Activated effector memory CD4-positive, alpha-beta T cell treated with Interleukin-2 at 50 U/mL for 16 hours (primary cell): Measurements from ENCODE around the gene FOXK1.
A peak's percentile ranks its signal among the peaks of the same experiment; 100 is the strongest.
"Not testable (repeated sequence)": the region's sequence is repeated elsewhere in the genome, so short reads cannot be mapped to it uniquely, and the experiment has no call there.

Source experiments
- DNase-seq: peaks from one replicate; pipeline ENCODE4 v3.0.0-alpha.2; 2020

Gene FOXK1

GRCh38 chr7:4667776-4668509, 14.2 kb upstream of the FOXK1 start:
- DNase-seq = no peak

DNA sequence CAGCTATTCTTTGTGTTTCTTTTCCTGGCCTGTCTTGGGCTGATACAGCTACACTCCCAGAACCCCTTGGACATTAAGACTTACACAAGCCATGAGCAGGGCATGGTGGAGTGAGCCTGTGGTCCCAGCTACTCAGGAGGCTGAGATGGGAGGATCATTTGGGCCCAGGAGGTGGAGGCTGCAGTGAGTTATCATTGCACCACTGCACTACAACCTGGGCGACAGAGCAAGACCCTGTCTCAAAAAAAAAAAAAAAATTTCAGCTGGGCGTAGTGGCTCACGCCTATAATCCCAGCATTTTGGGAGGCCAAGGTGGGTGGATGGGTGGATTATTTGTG, 13.6 kb upstream of the FOXK1 start:
- no peak for DNase-seq

DNA sequence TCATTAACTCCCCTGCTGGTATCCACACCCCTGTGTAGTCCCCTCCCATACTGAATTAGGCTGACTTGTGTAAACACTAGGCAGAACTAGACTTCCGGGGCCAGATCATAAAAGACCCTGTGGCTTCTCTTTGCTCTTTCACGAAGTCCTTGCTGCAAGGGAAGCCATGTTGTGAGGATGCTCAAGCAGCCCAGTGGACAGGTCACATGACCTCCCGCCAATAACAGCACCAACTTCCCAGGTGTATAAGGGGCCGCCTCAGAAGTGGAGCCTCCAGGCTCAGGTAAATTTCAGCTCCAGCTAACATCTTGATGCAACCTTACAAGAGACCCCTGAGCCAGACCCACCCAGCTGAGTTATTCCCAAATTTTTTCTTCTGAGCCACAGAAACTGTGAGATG, 11.3 kb upstream of the FOXK1 start:
- no peak for DNase-seq

- no peak for DNase-seq
These were observed 6.2 kb upstream of the FOXK1 start for GRCh38 chr7:4675771-4676367.

DNA sequence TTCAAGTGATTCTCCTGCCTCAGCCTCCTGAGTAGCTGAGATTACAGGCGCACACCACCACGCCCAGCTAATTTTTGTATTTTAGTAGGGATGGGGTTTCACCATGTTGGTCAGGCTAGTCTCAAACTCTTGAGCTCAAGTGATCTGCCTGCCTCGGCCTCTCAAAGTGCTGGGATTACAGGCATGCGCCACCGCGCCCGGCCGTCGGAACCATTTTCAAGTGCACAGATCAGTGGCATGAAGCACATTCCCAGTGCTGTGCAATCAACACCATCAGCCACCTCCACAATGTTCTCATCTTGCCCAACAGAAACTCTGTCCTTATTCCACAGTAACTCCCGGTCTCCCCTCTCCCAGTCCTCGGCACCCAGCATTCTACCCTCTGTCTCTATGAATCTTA, 4.6 kb upstream of the FOXK1 start:
- not testable (repeated sequence) for DNase-seq

DNA sequence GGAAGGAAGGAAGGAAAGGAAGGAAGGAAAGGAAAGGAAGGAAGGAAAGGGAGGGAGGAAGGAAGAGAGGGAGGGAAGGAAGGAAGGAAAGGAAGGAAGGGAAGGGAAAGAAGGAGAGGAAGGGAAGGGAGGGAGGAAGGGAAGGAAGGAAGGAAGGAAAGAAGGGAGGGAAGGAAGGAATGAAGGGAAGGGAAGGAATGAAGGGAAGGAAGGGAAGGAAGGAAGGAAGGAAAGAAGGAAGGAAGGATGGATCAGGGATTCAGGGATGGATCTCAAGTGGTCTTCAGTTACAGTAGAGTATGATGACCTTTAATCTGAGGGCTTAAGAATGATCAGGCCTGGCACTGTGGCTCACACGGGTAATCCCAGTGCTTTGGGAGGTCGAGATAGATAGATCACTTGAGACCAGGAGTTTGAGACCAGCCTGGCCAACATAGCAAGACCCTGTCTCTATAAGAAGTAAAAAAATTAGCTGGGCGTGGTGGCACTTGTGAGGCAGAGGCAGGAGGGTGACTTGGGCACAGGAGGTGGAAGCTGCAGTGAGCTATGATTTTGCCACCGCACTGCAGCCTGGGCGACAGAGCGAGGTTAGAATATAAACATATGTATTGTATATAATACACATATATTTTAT, 760 bp upstream of the FOXK1 start:
- no peak for DNase-seq

- DNase-seq = peak; percentile 19
These were observed 537 bp downstream of the FOXK1 start for GRCh38 chr7:4682621-4683042.

DNA sequence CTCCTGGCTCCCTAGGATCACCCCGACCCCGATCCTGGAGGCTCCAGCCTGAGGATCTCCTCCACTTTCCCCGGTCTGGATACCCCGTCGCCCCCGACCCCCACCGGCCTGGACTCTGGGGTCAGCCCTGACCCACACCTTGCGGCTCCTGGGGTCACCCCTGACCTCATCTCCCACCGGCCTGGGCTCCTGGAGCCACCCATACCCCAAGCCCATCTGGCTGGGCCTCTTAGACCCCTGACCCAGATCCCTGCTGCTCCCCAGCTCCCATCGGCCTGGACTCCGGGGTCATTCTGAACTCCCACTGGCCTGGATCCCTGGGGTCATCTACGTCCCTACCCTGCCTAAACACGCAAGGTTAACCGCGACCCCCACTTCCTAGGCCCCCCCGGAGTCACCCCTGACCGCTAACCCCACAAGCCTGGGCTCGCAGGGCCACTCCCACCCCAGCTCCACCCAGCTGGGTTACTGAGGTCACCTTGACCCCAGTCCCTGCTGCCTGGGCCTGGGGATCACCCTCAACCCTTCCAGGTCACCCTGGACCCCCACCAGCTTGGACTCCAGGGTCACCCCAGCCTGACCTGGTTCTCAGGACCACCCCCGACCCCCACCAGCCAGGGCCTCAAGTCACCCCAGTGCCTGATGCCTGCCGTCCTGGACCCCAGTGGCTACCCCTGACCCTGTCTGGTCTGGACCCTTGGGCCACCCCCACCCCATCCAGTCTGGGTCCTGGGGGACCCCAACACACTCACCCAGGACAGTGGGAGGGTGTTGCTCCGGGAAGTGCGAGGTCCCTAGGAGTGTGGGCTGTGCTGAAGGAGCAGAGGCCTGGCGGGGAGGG, 1.2 kb downstream of the FOXK1 start:
- no peak for DNase-seq

- peak; percentile 9 for DNase-seq
These were observed 1.9 kb downstream of the FOXK1 start for GRCh38 chr7:4683884-4684565.

DNA sequence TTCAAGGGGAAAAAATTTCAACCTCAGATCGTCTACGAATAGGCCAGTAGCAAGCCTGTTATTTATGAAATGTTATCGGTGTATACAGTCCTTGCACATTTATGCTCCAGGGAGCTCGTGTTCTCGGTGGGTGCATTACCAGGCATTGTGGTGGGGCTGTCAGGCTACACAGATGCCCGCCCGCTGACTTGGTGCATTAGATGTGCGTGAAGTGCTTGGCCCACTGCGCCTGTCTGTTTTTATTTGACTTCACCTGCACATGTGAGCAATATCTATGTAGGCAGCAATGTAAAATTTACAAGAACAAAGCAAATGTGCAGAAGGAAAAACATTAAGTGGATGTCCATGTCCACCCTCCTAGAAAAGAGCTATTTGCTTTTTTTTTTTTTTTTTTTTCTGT, 2.8 kb downstream of the FOXK1 start:
- no peak for DNase-seq

GRCh38 chr7:4685676-4686075, 3.6 kb downstream of the FOXK1 start:
- not testable (repeated sequence) for DNase-seq

DNA sequence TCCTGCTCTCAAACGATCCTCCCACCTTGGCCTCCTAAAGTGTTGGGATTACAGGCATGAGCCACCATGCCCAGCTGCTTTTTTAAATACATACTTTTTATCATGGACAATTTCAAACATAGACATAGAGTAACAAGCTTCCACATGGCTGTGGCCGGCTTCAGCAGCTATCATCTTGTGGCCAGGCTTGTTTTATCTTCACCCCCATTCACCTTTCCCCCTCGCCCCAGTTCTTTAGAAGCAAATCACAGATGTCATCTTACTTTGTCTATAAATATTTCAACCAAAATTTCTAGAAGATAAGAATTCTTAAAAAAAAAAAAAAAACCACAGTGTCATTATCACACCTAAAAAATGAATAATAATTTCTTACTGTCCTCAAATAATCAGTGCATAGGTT, 5.9 kb downstream of the FOXK1 start:
- no peak for DNase-seq

DNA sequence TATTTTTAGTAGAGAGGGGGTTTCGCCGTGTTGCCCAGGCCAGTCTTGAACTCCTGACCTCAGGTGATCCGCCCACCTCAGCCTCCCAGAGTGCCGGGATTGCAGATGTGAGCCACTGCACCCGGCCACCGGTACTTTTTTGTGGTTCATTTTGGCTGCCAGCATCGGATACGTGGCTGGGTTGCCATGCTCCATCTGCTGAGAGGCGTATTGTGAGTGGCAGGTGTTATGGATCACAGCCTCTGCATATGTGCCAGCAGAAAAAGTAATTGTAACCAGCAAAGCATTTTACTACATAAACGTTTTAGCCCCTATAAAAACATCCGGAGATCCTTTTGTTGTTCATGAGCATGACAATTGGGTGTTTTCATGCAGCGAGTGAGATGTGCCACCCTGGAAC, 7.1 kb downstream of the FOXK1 start:
- no peak for DNase-seq

GRCh38 chr7:4689668-4690067, 7.6 kb downstream of the FOXK1 start:
- DNase-seq = no peak

DNA sequence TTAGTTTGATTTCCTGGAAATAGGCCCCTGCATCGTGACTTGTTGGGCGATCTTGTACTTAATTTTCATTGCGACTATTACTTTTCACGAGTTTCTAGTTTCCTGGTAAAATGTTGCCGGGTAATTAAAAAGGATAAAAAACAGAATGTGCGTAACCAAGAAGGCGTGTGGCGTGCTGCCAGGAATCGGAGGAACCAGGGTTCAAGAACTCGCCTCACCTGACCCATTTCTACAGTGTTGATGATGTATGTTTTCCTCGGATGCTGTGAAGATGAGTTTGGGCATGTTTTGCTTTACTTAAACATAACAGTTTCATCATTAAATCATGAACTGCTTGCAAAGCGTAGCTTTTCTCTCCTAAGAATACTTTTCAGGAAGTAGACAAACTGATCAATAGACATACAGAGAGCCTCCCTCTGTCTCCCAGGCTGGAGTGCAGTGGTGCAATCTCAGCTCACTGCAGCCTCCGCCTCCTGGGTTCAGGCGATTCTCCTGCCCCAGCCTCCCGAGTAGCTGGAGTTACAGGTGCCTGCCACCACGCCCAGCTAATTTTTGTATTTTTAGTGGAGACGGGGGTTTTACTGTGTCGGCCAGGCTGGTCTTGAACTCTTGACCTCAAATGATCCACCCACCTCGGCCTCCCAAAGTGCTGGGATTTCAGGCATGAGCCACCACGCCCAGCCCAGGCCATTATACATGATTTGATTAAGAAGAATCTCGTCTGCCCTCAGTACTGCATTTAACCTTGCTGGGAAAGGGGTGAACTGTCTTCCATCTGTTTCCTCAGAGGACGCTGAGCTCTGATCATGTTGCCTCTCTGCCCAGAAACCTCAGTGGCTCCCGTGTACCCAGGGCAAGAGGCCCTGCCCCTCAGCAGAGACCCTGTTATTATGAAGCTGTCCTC, 9.1 kb downstream of the FOXK1 start:
- DNase-seq = no peak

DNA sequence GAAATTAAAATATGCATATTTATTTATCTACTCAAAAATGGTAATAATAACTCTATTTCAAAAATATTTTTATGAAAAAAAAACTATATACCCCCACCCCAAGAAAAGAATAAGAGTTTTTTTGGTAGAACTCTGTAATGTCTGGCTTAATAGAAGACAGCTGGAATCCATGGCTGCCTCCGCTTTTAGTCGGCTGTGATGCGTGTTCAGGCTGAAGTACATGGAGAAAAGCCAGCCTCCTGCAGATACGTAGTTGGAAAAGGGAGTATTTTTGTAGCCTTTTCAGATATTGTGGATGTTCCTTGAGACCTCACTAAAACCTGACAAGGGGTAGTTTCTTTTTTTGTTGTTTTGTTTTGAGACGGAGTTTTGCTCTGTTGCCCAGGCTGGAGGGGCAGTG, 10.0 kb downstream of the FOXK1 start:
- no peak for DNase-seq

DNA sequence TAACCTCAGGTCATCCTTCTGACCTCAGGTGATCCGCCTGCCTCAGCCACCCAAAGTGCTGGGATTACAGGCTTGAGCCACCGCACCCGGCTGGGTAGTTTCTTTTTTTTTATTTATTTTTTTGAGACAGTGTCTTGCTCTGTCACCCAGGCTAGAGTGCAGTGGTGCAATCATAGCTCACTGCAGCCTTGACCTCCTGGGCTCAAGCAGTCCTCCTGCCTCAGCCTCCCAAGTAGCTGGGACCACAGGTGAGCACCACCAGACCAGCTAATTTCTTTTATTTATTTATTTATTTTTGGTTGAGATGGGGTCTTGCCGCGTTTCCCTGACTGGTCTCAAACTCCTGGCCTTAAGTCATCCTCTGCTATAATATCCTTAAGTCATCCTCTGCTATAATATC, 10.5 kb downstream of the FOXK1 start:
- DNase-seq = not testable (repeated sequence)

- no peak for DNase-seq
These were observed 11.1 kb downstream of the FOXK1 start for GRCh38 chr7:4693152-4693551.

GRCh38 chr7:4693749-4694148, 11.7 kb downstream of the FOXK1 start:
- no peak for DNase-seq

GRCh38 chr7:4694305-4694704, 12.2 kb downstream of the FOXK1 start:
- no peak for DNase-seq

DNA sequence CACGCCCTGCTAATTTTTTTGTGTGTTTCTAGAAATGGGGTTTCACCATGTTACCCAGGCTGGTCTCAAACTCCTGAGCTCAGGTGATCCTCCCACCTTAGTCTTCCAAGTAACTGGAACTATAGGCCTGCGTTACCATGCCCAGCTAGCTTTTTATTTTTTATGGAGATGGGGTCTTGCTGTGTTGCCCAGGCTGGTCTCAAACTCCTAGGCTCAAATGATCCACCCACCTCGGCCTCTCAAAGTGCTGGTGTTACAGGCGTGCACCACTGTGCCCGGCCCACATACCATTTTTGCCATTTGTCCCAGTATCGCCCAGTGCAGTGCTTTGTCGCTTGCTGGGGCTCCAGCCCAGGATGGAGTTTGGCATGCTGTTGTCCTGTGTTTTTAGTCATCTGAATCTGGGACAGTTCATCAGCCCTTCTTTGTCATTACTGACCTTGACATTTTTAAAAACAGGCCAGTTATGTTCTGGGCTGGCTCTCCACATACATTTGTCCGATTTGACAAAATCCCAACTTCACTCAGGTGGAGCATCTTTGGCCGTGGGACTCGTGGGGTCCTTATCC, 16.7 kb downstream of the FOXK1 start:
- no peak for DNase-seq

DNA sequence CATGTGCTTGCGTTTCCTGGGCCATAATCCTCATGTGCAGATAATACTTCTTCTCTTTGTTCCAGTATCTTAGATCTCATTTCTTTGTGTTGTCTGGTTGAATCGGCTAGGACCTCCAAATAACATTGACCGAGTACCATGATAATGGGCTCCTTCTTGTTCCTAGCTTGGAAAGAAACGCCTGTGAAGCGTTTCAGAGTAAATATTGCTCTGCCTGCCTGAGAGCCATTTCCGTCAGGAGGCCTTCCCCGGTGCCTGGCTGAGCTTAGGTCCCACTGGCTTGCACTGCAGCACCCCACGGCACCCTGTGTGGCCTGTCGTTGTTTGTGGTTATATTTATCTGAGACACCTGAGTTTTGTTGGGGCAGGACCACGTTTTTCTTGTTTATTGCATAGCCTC, 17.7 kb downstream of the FOXK1 start:
- no peak for DNase-seq
